HG02870 (cell line): ENCODE data around the gene KIFC3.
"Not testable (repeated sequence)": the region's sequence is repeated elsewhere in the genome, so short reads cannot be mapped to it uniquely, and the experiment has no call there.

Source experiments
- ATAC-seq: cut with Tn5 transposase; IDR thresholded peaks from one replicate; pipeline ENCODE4 v1.9.1; 2021; ENCODE audit warnings: mild to moderate bottlenecking, moderate library complexity; ENCODE audit not compliant: unreplicated experiment

KIFC3 gene

GRCh38 chr16:57826052-57826451 lies 23.8 kb upstream of the KIFC3 start:
- ATAC-seq, result no peak

DNA sequence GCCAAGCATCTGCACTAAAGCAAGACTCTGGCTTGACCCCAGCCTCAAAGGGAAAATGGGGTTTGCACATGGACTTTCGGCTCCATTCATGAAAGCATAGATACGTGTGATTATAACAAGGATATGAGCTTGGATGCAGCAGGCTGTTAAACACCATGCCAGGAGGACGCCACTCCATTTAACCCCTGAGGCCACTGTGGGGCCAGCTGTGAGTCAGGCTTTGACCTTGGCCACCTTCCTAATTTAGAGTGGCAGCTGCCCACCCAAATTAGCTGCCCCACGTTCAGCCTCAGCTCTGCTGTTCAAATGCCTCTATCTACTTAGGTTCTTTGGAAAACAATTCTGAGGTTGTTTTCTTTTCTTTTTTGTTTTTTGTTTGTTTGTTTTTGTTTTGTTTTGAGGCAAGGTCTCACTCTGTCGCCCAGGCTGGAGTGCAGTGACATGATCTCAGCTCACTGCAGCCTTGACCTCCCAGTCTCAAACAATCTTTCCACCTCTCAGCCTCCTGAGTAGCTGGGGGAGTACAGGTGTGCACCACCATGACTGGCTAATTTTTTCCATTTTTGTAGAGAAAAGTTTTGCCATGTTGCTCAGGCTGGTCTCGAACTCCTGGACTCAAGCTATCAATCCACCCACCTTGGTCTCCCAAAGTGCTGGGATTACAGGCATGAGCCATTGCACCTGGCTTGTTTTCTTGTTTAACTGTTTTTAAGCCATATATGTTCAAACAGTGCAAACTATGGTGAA lies 23.2 kb upstream of the KIFC3 start:
- ATAC-seq, result no peak

DNA sequence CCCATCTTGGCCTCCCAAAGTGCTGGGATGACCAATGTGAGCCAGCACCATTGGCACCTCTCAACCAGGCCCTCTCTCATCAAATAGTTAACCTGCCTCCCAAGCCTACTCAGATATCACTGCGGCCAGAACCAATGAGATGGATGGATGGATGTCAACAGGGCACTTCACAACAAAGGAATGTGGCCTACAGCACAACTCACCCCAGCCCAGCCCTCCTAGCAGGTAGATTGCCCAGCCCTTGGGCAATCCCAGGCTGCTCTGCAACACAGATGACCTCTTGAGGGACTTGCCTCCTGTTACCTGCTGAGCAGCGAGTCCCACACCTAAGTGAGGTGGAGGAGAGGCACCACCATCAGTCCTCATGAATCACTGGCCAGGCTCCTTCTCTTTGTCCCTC lies 22.6 kb upstream of the KIFC3 start:
- no peak for ATAC-seq

DNA sequence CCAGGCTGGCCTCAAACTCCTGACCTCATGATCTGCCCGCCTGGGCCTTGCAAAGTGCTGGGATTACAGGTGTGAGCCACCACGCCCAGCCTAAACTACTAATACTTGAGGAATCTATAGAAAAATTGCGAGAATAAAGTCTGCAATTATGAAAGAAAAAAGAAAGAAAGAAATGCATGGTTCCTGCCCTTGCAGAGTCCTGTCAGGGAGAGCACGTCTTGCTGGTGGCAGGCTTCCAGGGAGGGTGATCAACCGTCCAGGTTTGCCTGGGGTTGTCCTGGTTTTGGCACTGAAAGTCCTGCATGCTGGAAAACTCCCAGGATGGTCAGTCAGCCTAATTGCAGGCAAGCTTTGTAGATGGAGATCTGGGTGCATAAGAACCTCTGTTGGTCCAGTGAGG lies 21.5 kb upstream of the KIFC3 start:
- no peak for ATAC-seq

DNA sequence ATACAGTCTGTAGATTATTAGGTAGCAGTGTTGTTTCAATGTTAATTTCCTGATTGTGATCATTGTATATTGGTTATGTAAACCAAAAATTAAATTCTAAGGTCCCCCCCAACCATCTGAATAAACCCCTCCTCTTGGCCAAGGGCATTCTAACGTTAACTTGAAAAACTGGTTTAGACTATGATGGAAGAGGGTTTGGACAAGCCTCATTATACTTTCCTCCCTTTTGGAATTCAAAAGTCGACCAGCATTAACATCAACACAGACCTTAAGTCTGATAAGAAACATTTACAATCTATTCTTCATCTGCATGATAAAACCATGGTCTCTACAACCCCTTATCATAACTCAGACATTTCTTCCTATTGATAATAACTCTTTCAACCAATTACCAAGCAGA lies 20.6 kb upstream of the KIFC3 start:
- no peak for ATAC-seq

GRCh38 chr16:57822018-57822553 lies 19.8 kb upstream of the KIFC3 start:
- no peak for ATAC-seq

GRCh38 chr16:57821149-57821971 lies 19.1 kb upstream of the KIFC3 start:
- ATAC-seq, result no peak

DNA sequence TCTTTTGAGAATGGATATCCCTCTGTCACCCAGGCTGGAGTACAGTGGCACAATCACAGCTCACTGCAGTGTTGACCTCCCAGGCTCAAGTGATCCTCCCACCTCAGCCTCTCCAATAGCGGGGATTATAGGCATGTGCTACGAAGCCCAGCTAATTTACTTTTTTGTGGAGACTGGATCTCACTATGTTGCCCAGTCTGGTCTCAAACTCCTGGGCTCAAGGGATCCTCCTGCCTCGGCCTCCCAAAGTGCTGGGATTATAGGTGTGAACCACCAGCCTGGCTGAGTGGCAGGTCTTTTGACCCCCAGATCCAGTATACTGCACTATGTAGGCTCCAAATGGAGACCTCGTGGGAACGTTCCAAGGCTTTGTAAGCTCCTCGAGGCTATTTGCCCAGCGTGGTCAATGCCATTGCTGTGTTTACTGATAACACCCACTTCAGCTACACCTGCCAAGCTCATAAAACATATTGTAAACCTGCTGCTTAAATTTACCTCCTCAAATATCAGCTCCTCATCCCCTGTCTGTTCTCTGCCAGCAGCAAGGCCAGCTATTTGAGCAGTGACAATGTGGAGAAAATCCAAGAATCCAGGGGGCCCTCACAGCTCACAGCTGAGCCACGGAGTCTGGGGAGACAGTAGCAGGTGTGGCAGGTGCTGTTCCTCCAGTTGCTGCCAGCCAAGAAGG lies 16.2 kb upstream of the KIFC3 start:
- no peak for ATAC-seq

GRCh38 chr16:57817680-57818079 lies 15.4 kb upstream of the KIFC3 start:
- ATAC-seq, result no peak

DNA sequence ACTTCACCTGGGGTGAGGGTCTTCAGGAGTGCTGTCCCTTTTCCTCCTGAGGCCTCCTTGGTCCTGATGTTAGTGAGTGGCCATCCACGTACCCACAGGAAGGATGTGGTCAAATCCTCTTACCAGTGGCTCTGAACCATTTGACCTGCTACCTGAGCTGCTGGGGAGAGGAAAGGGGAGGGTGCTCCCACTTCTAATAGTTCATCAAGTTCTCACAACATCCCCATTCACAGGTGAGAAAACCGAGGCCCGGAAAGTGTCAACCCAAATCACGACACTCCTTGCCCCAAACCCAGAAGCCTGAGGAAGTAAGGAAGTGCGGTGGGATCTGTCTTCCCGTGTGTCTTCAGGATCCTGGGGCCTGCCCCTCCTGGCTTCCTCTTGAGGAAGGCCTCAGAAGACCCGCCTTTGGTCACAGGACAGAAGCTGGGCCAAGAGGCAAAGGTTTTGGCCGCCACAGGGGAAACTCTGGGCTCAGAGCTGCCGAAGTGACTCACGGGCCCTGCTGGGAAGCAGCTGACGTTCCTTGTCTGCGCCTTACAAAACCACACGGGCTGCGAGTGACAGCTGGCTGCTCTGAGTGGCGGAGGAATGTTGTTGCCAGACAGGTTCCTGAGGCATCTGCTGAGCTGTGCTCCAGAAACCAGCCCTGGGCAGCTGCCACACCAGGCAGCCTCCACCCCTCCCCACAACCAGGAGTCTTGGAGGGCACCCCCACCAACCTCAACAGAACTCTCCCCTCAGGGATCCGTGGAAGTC lies 13.9 kb upstream of the KIFC3 start:
- peak; percentile 69 for ATAC-seq

DNA sequence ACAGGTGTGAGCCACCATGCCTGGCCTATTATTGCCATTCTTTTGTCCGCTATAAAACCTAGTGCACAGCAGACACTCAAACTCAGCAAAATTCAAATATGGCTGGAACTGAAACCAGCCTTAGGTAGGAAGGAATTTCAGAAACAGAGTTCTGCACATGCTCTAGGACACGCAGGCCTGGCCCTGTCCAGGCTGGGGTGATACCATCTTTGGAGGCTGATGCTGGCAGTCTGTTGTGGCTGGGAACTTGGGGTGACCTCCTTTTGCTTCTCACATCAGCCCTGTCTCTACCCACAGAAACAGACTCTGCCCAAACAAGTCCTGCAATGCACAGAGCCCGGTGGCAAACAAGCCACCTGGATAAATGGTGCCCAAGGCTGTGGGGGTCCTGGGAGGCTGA lies 12.6 kb upstream of the KIFC3 start:
- ATAC-seq, result no peak

DNA sequence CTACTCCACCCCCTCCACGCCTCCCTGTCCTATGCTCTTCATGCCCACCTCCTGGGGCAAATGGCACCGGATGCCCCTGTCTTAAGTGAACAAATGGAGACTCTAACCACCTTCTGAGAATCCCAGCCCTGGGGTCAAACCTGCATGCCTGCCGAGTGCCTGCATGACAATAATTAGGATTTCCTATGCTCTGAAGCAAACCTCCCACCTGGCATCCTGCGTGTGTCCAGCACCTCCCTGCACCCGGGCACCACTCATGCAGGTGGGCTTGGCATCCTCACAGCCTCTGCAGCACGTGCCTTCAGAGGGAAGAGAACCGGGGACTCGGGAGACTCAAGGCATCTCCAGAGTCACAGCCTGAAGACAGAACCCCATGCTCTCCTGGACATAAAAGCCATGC lies 11.2 kb upstream of the KIFC3 start:
- no peak for ATAC-seq

- ATAC-seq, result not testable (repeated sequence)
Observed at GRCh38 chr16:57811340-57811739, 9.0 kb upstream of the KIFC3 start.

- ATAC-seq, result peak; percentile 97
Observed at GRCh38 chr16:57810197-57811031, 8.1 kb upstream of the KIFC3 start.

DNA sequence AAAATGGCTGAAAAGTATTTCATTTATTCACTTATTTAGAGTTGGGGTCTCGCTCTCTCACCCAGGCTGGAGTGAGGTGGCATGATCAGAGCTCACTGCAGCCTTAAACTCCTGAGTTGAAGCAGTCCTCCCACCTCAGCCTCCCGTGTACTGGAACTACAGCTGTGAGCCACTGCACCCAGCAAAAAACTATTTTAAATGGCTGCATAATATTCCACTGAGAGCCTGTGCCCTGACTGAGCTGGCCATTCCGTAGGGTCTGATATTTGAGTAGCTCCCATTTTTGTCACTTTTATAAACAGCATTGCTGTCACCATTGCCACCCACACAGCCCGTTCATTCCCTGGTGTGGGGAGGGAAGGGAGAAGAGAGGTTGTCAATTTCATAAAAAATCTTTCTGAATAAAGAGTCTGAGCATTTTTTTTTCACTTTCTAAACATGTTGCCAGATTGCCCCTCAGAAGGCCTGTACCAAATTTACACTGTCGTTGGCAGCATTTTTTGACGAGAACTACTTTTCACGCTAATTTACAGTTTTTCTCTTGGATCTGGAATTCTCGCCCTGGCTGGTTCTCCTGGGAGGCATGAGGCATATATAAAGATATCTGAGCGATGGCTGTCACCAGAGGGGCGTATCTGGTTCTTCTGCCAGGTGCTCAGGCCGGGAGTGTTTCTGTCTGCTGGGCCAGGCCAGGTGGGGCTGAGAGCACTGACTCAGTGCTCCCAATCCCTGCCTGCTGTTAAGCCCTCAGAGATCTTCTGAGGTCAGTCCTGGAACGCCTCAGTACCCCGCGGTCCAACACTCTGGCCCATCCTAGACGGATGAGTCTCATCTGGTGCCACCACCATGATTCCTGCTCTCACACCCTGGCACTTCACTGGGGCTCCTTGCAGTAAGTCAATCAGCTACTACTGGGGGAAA lies 7.2 kb upstream of the KIFC3 start:
- no peak for ATAC-seq

- no peak for ATAC-seq
Observed at GRCh38 chr16:57808589-57809228, 6.4 kb upstream of the KIFC3 start.

DNA sequence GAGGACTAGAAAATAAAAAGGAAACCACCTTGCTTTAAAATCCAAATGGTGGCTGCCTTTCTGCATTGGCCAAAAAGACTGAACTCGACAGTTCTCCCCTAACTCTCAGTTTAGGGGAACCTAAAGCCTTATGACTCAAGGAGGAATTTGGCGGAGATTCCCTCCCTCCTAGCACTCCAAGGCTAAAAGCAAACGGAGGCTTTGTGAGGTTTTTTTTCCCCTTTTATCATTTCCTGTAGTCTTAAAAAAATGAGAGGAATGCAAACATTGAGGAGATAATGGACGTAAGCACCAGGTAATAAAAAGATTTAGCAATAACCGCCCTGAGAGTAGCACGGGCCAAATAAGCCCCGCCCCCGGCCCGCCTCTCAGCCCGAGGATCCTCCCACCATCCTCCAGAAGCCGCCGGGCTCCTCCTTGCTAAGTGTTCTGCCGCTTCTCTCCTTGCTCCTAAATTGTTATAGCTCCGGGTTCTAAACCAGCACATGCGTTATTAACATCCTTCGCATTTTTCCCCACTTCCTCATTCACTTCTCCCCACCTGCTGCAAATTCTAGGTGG lies 5.8 kb upstream of the KIFC3 start:
- ATAC-seq, result no peak
